ENCODE measurements around the gene C1orf159. TPM values are rescaled to one million over a fixed set of nuclear protein-coding genes. Genes with fewer than 3 reads are reported as not detected.

C1orf159 gene
- total RNA-seq, 4 donors from 2014 or later = 14.0 to 32.0 (median 22.7) TPM

GRCh38 chr1:1089731-1090423, 26.0 kb downstream of the C1orf159 start:
- Histone ChIP-seq H3K36me3 (no peaks in the 10 kb centered on the region), H3K27ac (no peak overlapping the region), H3K4me1 (no peaks in the 10 kb centered on the region), H3K4me3 (no peak overlapping the region), H3K9me3 (no peaks in the 10 kb centered on the region), H3K27me3 (no peaks in the 10 kb centered on the region)
- TF ChIP-seq POLR2A (IDR thresholded peaks at IDR 0.05) (no peak), CTCF (IDR thresholded peaks at IDR 0.05) (no peak)
- DNase-seq = peak in 1 of 3 donors; percentile 29

GRCh38 chr1:1088801-1089680, 26.8 kb downstream of the C1orf159 start:
- DNase-seq = peak in 2 of 3 donors; percentile 13 to 38
- TF ChIP-seq POLR2A (IDR thresholded peaks at IDR 0.05) (no peak), CTCF (IDR thresholded peaks at IDR 0.05) (no peak)
- Histone ChIP-seq H3K27me3 (no peaks in the 10 kb centered on the region), H3K9me3 (no peaks in the 10 kb centered on the region), H3K36me3 (no peaks in the 10 kb centered on the region), H3K4me1 (no peaks in the 10 kb centered on the region), H3K4me3 (no peak overlapping the region), H3K27ac (no peak overlapping the region)

- Histone ChIP-seq H3K36me3 (no peaks in the 10 kb centered on the region), H3K4me3 (no peak overlapping the region), H3K27ac (no peak overlapping the region), H3K27me3 (no peaks in the 10 kb centered on the region), H3K9me3 (no peaks in the 10 kb centered on the region), H3K4me1 (no peaks in the 10 kb centered on the region)
- peak in 2 of 3 donors; percentile 9 to 30 for DNase-seq
- TF ChIP-seq POLR2A (IDR thresholded peaks at IDR 0.05) (no peak), CTCF (IDR thresholded peaks at IDR 0.05) (no peak)
These were observed 27.7 kb downstream of the C1orf159 start for GRCh38 chr1:1088029-1088800.

GRCh38 chr1:1087351-1088028, 28.4 kb downstream of the C1orf159 start:
- peak in 2 of 3 donors; percentile 14 to 41 for DNase-seq
- no peaks in the 10 kb centered on the region for H3K27me3 ChIP-seq
- TF ChIP-seq POLR2A (IDR thresholded peaks at IDR 0.05) (no peak), CTCF (IDR thresholded peaks at IDR 0.05) (no peak)
- no peak overlapping the region for H3K4me3 ChIP-seq
- no peak overlapping the region for H3K27ac ChIP-seq
- H3K9me3 ChIP-seq = no peaks in the 10 kb centered on the region
- H3K4me1 ChIP-seq = no peaks in the 10 kb centered on the region
- H3K36me3 ChIP-seq = no peaks in the 10 kb centered on the region

GRCh38 chr1:1086911-1087341, 29.0 kb downstream of the C1orf159 start:
- Histone ChIP-seq H3K9me3 (no peaks in the 10 kb centered on the region), H3K36me3 (no peaks in the 10 kb centered on the region), H3K27ac (no peak overlapping the region), H3K4me1 (no peaks in the 10 kb centered on the region), H3K27me3 (no peaks in the 10 kb centered on the region), H3K4me3 (no peak overlapping the region)
- no peak for TF ChIP-seq CTCF (IDR thresholded peaks at IDR 0.05)
- DNase-seq = peak in 1 of 3 donors; percentile 42
